Measurements from ENCODE around the gene DEDD2.

GRCh38 chr19:42212886-42213285 lies 4.6 kb downstream of the DEDD2 start:
- TF ChIP-seq EZH2 (IDR thresholded peaks at IDR 0.05; ENCODE audit: borderline replicate concordance, insufficient read depth, low read length, poor library complexity, severe bottlenecking) (no peak), RAD21 (conservative IDR thresholded peaks at IDR 0.05) (no peak), MXI1 (conservative IDR thresholded peaks at IDR 0.05; ENCODE audit: poor library complexity, severe bottlenecking) (no peak), TAF1 (IDR thresholded peaks at IDR 0.05; ENCODE audit: low read depth) (no peak), POLR2AphosphoS5 (IDR thresholded peaks at IDR 0.05) (no peak), EP300 (conservative IDR thresholded peaks at IDR 0.05; ENCODE audit: poor library complexity, severe bottlenecking) (no peak)
- TF ChIP-seq, protein P1, sequence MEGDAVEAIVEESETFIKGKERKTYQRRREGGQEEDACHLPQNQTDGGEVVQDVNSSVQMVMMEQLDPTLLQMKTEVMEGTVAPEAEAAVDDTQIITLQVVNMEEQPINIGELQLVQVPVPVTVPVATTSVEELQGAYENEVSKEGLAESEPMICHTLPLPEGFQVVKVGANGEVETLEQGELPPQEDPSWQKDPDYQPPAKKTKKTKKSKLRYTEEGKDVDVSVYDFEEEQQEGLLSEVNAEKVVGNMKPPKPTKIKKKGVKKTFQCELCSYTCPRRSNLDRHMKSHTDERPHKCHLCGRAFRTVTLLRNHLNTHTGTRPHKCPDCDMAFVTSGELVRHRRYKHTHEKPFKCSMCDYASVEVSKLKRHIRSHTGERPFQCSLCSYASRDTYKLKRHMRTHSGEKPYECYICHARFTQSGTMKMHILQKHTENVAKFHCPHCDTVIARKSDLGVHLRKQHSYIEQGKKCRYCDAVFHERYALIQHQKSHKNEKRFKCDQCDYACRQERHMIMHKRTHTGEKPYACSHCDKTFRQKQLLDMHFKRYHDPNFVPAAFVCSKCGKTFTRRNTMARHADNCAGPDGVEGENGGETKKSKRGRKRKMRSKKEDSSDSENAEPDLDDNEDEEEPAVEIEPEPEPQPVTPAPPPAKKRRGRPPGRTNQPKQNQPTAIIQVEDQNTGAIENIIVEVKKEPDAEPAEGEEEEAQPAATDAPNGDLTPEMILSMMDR (IDR thresholded peaks at IDR 0.05; ENCODE audit: poor library complexity, severe bottlenecking), result no peak
- TF ChIP-seq, protein P2, sequence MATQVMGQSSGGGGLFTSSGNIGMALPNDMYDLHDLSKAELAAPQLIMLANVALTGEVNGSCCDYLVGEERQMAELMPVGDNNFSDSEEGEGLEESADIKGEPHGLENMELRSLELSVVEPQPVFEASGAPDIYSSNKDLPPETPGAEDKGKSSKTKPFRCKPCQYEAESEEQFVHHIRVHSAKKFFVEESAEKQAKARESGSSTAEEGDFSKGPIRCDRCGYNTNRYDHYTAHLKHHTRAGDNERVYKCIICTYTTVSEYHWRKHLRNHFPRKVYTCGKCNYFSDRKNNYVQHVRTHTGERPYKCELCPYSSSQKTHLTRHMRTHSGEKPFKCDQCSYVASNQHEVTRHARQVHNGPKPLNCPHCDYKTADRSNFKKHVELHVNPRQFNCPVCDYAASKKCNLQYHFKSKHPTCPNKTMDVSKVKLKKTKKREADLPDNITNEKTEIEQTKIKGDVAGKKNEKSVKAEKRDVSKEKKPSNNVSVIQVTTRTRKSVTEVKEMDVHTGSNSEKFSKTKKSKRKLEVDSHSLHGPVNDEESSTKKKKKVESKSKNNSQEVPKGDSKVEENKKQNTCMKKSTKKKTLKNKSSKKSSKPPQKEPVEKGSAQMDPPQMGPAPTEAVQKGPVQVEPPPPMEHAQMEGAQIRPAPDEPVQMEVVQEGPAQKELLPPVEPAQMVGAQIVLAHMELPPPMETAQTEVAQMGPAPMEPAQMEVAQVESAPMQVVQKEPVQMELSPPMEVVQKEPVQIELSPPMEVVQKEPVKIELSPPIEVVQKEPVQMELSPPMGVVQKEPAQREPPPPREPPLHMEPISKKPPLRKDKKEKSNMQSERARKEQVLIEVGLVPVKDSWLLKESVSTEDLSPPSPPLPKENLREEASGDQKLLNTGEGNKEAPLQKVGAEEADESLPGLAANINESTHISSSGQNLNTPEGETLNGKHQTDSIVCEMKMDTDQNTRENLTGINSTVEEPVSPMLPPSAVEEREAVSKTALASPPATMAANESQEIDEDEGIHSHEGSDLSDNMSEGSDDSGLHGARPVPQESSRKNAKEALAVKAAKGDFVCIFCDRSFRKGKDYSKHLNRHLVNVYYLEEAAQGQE (IDR thresholded peaks at IDR 0.05; ENCODE audit: borderline replicate concordance), result no peak
